Activated naive CD4-positive, alpha-beta T cell (primary cell): ENCODE measurements around the gene LARP4B.

Experiments used
- DNase-seq, 4 experiments: peaks; one replicate each; lab custom pipeline; 2025; lab: John Stamatoyannopoulos, UW

The LARP4B gene

DNA sequence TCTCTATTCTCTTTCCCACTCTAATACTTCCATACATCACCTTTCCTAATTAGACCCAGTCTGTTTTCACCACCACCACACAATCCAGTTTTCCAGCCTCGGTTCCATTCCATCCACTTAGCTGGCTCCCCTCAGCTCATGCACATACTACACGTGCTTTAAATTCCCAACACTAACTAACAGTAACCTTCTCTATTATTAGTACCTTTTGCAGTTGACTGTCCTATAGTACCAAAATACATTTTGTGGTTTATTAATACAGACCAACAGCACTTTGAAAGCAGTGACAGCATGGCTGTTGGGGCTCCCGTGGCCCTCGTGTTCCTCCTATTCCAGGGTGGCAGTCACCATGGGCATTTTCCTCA is 64.9 kb downstream of the LARP4B start:
- DNase-seq: no peak

DNA sequence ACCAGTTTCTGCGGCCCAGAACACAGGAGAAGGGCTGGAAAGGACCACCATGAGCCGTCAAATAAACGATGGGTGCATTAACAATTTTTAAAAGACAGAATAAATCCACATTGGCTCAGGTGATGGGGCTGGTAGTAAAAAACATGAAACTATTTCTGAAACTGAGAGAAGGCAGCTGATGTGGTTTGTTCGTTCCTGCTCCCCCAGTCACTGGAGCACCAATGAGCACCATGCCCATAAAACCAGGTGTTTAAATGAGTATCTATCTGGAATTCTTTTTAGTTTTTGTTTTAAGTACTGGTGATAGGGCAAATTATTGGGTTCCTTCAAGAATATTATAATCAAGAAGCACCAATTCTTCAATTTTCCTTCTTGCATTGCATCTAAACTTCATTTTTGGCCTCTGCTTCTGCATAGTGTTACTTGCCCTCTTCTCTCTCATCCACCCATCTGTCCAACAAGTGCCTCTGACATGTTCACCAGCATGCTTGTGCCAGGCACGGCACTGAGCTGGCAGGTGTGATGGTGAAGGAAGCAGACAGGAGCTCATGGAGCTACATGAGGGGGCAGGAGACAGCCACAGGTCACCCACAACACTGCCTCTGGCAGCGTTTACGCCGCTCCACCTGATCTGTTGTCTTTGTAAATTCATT is 65.5 kb downstream of the LARP4B start:
- DNase-seq: no peak

DNA sequence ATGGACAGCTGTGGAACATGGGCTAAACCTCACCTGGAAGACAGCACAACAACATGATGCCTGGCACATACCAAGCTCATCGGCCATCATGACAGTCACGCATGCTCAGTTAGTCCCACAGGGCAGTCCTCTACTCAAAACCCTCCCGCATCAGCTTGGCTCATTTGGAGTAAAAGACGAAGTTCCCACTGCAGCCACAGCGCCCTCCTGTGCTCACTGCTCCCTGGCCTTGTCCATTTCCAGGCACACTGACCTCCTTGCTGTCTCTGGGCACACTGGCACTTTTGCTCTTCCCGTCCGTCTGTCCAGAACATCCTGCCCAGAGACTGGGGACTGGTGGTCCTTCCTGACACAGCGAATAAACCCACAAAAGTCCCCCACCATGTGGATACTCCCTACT is 66.2 kb downstream of the LARP4B start:
- no peak for DNase-seq

DNA sequence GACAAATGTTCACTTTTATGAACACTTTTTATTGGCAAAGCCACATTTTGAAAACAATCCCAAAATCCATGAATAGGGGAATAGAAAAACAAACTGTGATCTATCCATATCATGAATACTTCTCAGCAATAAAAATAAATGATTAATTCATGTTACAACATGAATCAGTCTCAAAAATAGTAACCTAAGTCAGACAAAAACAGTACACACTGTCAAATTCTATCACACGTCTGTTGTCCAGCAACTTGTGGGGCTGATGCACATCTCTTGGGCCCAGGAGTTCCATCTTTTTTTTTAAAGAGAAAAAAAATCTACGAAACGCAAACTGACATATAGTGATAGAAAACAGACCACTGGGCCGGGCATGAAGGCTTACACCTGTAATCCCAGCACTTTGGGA is 71.0 kb downstream of the LARP4B start:
- no peak for DNase-seq

DNA sequence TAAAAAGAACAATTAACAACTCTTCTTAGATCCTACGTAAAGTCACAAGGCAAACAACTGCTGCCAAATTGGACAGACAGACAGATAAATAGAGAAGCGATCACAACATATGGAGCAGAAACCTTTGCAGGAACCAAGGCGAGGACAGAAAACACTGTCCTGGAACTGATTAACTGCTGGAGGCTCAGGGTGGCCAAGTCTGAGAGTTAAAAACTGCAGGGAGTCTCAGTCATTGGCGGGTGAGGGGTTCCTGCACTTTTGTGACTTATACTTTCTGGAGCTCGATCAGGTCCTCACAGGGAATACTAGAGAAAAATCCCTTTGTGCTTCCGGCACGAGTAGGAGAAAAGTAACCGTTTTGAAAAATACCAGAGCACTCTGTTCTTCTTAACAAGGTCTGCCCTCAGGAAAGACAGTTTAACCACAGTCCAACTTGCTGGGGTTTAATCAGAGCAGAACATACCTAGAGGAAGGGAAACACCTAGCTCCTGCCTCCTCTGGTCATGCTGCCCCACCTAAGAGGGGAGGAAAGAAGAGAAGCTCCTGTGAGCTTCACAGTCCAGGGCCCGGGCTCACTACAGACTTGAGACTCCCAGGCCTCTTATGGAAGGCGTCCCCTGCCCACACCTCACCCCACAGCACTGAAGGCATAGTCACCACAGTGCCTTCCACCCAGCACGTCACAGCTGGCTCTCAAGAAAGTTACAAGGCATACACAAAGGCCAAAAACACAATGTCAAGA is 74.9 kb downstream of the LARP4B start:
- DNase-seq: no peak

DNA sequence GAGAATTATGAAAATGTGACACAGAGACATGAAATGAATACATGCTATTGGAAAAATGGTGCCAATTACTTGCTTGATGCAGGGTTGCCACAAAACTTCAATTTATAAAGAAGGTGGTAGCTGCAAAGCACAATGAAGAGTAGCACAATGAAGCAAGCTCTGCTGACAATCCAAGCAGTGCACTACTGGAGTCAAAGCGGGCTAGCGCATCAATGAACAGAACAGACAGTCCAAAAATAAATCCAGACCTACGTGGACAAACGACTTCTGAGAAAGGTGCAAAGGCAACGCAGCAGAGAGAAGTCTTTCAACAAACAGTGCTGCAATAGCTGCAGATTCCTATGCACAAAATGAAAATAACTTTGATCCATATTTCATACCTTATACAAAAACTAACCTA is 75.8 kb downstream of the LARP4B start:
- DNase-seq: no peak

DNA sequence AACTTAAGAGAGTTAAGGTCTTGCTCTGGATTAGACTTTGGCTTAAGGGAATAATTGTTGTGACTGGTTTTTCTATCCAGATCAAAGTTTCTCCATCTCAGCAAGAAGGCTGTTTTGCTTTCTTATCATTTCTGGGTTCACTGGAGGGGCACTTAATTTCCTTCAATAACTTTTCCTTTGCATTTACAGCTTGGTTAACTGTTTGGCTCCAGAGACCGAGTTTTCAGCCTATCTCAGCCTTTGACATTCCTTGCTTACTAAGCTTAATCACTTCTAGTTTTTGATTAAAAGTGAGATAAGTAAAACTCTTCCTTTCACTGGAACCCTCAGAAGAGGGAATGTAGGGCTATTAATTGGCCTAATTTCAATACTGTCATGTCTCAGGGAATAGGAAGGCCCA is 76.4 kb downstream of the LARP4B start:
- DNase-seq: no peak

DNA sequence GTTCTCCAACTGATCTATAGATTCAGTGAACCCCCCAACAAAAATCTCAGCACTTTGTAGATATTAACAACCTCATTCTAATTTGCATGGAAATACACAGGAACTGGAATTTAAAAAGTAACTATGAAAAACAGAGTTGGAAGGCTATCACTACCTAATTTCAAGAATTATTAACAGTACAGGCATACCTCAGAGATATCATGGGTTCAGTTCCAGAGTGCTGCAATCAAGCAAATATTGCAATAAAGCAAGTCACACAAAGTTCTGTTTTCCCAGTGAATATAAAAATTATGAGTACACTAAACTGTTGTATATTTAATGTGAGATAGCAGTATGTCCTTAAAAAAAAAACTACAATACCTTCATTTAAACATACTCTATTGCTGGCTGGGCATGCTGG is 78.5 kb downstream of the LARP4B start:
- DNase-seq: no peak

DNA sequence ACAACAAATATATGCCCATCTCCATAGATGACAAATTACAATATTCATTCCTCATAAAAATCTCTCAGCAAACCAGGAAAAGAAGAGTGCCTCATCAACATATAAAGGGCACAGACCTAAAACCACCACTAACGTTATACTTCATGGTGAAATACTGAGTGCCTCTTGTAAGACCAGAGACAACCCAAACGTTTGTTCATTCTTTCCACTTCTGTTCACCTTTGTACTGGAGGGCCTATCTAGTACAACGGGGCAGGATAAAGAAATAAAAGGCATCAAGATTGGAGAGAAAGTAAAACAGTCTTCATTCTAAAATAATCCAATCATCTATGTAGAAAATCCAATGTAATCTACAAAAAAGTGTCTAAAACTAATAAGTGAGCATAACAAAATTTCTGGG is 79.1 kb downstream of the LARP4B start:
- no peak for DNase-seq

DNA sequence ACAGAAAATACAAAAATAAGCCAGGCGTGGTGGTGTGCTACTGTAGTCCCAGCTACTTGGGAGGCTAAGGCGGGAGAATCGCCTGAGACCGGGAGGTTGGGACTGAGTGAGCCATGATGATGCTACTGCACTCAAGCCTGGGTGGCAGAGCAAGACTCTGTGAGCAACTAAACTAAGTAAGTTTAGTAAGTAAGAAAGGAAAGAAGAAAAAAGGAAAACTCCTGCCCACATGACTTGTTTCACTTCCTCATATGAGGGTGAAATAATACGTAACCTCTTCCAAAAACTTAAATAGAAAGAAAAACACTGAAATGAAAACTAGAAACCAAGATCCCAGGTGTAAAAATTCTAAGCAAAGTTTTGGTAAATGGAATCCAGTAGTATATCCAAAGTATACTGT is 79.6 kb downstream of the LARP4B start:
- DNase-seq: no peak

DNA sequence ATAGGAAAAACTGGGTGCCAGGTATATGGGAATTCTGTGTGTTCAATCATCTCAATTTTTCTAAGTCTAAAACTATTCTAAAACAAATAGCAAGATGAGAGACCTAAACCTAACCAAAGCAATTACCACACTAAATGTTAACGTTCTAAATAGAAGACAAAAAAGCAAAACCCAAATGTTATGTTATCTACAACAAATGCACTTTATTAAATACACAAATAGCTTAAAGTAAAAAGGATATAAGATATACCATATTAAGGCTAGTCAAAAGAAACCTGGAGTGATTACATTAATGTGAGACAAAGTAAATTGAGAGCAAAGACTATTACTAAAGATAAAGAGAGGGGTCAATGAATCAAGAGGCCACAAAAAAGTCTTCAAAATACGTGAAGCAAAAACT is 81.4 kb downstream of the LARP4B start:
- DNase-seq: no peak

DNA sequence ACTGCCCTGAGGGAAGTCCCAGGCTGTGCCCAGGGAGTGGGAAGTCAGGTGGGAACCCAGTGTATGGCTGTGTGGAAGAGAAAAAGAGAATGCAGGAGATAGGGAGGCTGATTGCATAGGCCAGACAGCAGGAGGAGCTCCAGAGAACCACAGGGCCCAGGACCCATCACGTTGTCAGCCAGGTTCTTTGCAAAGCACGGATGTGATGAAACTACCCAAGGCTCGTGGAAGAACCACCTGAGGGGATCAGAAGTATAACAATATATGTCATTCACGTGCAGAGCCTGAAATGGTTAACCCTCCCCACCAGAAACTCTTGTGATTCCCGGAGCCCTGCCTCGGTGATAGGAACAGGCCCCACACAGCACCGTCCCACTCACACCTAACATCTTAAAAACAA is 83.6 kb downstream of the LARP4B start:
- no peak for DNase-seq

DNA sequence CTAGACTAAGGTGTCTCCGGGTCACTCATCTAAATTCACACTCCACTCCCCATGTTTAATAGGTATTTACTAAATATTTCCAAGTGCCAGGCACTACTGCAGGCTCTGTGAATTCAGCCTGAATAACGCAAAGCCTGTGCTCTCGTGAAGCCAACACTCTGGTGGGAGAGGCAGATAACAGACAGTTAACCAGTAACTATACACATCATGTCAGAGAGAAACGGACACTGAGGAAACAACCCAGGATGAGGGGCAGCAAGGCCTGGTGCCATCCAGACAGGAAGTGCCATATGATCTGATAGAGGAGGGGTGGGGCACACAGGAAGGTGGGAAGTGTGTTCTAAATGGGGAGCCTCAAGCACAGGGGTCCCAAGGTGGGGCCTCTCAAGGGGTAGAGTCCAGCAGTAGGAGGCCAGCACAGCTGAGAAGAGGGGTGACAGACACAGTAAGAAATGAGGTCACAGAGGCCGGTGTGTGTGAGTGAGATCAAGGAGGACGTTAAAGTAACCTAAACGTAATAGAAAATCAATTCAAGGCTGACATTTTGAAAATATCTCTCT is 85.3 kb downstream of the LARP4B start:
- no peak for DNase-seq

DNA sequence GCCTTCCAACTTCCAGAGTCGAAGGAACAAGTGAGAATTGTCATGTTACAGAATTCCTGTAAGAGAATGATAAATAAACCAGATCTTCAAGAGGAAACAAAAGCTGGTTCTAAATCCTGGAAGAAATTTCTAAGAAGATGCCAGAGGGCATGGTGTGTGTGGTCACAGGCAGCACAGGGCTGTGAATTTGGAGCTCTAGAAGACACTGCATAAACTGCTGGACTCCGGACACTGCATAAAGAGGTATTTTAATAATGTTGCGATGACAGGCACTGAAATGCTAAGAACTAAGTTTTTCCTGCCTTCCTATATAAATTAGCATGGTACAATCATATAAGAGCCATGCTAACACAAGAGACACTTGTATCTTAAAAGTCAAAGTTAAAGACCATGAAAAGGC is 86.0 kb downstream of the LARP4B start:
- DNase-seq: no peak

DNA sequence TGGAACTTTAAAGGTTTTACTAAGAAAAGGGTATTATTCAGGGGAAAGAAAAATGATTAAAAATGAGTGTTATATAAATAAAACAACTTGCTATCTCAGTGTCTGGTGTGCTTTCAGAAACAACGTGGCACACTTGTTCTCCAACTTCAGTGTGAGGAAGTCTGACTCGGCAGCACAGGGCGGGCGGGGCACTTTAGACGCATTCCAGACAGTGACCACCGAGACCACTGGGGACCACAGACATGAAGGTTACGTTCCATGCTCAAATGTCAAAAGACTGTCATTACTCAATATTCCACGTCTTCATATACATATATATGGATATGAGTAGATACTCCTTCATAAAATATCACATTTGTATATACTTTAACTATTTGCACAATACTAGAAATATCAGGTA is 87.0 kb downstream of the LARP4B start:
- DNase-seq: no peak

DNA sequence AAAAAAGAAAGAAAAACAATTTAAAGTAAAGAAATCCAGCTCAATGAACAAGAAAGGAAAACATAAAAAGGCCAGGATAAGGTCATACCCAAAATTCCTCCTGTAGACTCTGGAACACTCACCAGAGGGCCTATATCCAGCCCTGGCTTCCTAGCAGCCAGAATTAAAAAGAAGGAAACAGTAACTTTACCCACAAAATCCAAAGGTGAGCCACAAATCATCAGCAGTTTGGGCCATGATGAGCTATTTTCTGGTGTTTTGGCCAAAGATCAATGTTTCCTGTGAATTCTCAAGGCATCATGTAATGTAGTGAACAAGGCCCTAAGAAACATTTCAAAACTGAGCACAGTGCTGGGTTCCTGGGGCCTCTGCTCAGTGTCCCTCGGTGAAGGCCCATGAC is 87.8 kb downstream of the LARP4B start:
- no peak for DNase-seq

DNA sequence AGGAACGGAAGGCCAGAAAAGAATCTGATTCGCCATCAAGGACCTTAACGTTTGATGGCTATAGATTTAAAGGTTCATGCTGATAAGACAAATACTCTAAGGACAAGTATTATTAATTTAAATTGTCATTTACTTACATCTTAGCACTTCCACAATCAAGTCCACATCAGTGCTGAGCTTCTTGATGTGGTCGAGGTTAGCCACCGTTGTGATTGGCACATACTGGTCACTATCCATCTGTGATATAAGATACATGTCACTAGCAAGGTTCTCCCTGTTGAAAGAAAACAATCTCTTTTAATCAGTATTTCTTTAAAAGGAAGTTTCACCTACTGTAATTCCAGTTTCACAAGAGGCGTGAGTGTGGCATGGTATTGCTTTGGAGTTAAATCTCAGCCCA is 88.7 kb downstream of the LARP4B start:
- DNase-seq: no peak

DNA sequence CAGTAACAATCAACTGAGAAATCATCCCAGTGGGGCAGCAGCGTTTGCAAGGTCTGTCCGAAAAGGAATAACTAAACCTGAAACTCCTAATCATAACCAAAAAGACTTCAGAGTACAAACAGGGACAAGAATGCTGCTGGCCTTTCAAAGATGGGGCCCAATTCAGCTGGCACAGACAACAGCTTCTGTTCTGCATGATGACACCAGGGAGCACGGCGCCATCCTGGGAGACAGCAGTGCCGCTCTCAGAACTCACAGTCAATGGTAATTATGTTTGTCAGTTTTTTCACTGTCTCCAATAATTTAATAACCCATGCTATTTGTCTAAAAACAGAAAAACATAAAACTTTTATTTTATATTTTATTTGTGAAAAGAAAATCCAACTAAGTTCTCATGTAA is 90.0 kb downstream of the LARP4B start:
- no peak for DNase-seq

DNA sequence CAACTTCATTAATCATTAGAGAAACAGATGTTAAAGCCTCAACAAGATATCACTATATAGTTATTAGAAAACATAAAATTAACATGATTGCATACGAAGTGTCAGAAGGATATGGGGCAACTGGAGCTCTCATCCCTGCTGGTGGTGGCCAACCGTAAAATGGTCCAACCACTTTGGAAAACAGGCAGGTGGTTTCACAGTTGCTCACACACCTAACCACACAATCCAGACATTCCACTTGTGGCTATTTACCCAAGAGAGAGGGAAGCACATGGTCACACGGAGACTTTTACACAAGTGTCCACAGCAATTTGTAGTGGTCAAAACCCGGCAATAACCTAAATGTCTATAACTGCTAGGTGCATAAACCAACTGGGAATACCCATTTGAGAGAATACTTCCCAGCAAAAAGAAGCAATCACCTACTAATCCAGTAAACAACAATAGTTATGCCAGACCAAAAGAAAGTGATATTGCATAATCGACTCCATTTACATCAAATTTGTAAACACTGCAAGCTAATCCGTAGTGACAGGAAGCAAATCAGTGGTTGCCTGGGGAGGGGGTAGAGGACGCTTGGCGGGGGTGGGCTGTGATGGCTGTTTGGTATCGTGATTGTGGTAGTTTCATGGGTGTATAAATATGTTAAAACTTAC is 91.8 kb downstream of the LARP4B start:
- no peak for DNase-seq

DNA sequence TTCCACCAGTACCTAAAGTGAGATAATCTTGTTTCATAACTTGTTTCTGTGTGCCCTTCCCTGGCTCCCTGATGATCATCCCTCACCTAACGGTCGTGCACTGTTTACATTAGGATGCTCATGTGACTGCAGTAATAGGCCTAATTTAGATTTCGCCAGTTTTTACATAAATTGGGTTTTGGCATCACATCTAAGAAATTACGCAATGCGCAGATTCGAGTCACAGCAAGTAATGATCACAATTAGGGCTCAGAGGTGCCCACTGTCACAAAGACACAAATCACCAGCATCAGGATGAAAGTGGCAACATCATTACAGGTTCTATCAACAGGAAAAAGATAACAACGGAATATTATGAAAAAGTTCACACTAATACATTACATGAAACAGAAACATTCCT is 94.7 kb downstream of the LARP4B start:
- no peak for DNase-seq

DNA sequence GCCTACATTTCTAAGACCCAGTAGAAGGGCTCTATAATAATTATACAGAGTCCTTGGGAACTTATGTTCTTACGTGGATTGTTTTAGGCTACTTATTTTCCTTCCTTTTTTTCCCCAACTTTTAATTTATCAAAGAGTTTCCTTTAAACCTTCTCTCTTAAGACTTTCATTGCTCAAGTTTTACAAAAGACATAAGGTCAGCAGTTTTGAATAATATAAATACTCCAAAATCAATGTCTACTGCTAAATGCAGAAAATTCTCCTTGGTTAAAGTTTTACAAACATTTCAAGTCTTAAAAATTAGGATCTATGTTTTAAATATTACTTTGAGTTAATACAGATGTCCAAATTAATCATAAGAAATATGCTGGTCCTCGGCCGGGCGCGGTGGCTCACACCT is 97.0 kb downstream of the LARP4B start:
- no peak for DNase-seq

DNA sequence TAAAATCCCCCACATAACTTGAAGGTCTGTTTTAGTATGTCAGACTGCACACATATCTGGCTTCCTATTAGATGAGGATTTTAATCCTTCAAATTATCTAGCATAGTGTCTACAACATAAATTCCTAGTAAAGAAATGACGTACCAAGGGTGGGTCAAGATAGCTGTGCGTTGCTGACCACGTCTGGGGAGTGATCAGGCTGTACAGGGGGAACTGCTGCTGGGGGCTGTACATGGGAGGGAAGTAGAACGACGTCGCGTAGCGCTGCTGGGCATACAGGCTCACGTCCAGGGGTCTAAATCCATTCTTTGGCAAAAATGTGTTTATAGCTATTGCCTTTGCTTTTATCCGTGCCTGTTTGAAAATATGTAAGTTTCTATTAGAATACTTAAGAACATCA is 102.3 kb downstream of the LARP4B start:
- DNase-seq: no peak

DNA sequence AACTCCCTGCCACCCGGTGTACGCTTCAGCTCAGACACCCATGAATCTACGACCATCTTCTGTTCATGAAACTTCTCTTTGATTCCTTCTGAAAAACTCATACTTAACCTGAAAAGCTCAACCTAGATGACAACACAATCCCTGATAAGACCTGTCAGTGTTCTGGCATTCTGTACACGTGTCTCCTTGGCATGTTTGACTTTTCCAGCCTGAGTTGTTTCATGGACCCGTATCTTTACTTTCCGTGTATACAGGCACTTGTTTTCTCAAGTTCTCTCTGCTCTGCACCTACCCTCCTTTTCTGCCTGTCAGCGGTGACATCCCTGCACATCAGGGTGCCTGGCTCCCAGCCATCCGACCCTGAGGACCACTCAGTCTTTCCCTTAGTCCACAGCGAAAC is 103.3 kb downstream of the LARP4B start:
- DNase-seq: no peak
